Fibroblast of pulmonary artery (primary cell): ENCODE results near the gene SLC39A5.
"Not testable (repeated sequence)": the region's sequence is repeated elsewhere in the genome, so short reads cannot be mapped to it uniquely, and the experiment has no call there.

Source experiments
- DNase-seq: peaks from one replicate; pipeline ENCODE4 v3.0.0-alpha.2; 2010; ENCODE audit warnings: low read depth
- H3K4me3 ChIP-seq: replicated peaks from 2 replicates; pipeline ENCODE4 v1.5.1; 2011; ENCODE audit warnings: low read depth, mild to moderate bottlenecking, control low read depth, low read length, moderate library complexity
- CTCF ChIP-seq: IDR thresholded peaks from 2 replicates; pipeline ENCODE4 v1.5.1; 2011; ENCODE audit warnings: mild to moderate bottlenecking, control low read depth, low read length, inconsistent platforms; ENCODE audit errors: missing control alignments

The SLC39A5 gene

GRCh38 chr12:56190695-56191155 lies 39.1 kb upstream of the SLC39A5 start:
- no peak for DNase-seq
- no peak for TF ChIP-seq CTCF

GRCh38 chr12:56192582-56192981 lies 37.3 kb upstream of the SLC39A5 start:
- TF ChIP-seq CTCF, result no peak
- no peak for DNase-seq
- H3K4me3 ChIP-seq, result no peak overlapping the region

More at GRCh38 chr12:56190695-56191155, 39.1 kb upstream of the SLC39A5 start:
- peak overlapping the region; percentile 76 for H3K4me3 ChIP-seq

DNA sequence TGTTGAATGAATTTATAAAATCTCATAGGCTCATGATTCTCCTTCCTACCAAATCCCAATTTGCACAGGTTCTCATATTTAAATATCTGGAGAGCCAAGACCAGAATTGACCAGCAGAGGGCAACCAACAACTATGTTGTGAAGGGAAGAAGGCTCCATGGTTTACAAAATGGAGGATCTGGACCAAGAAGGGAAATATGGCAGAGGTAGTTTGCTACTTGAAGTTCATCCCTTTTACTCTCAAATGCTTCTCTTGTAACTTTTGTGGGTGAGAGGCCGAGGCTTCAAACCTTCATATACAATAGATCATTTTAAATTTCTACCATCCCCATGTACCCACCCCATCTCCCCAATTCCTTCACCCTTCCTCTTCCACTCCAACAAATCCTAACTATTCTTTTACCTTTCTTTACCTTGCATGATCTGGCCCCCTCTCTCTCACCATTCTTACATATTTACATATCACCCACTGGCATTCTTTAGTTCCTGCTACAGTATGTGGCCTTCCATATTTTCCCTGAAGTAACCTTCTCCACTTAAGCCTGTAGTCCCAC lies 36.7 kb upstream of the SLC39A5 start:
- peak; percentile 83 for TF ChIP-seq CTCF
- DNase-seq, result peak; percentile 93
- H3K4me3 ChIP-seq, result no peak overlapping the region

DNA sequence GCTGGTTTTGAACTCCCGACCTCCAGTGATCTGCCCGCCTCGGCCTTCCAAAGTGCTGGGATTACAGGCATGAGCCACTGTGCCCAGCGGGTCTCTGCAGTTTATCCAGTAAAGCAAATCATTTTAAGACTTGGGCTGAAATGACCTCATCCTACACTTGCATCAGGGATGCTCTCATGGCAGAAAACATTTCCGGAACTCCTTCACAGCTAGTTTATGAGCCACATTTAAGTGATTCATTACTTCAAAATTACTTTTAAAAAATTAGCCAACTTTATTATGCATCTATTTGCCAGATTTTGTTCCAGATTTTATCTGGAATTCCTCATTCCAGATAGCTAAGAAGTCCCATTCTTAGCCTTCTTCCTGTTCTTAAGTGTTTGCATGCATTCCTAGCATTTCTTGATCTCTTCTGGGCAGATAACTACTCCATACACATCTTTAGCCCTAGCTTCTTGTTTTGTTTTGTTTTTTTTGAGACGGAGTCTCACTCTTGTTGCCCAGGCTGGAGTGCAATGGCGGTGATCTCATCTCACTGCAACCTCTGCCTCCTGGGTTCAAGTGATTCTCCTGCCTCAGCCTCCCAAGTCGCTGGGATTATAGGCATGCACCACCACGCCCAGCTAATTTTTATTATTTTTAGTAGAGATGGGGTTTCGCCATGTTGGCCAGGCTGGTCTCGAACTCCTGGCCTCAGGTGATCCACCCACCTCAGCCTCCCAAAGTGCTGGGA lies 32.9 kb upstream of the SLC39A5 start:
- DNase-seq, result peak; percentile 96
- not testable (repeated sequence) for H3K4me3 ChIP-seq

DNA sequence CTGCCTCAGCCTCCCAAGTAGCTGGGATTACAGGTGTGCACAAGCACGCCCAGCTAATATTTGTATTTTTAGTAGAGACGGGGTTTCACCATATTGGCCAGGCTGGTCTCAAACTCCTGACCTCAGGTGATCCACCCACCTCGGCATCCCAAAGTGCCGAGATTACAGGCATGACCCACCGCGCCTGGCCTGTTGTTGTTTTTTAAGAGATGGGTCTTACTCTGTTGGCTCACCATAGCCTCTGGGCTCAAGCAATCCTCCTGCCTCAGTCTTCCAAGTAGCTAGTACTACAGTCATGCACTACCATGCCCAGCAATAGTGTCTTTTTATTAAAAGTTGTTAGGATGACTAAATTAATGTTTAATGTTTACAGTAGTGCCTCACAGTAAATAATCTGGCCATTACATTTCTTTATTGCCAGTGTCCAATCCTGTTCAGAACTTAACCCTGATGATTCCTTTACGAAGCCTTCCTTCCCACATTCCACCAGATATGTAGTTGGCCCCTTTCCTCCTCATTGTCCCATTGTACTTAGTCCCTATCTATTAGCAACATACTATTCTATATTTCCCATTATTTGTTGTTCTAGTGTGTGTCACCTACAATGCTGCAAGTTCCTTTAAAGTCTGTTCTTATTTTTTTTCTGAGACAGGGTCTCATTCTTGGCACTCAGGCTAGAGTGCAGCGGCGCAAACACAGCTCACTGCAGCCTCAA lies 31.8 kb upstream of the SLC39A5 start:
- H3K4me3 ChIP-seq, result no peak overlapping the region
- no peak for DNase-seq
- no peak for TF ChIP-seq CTCF

DNA sequence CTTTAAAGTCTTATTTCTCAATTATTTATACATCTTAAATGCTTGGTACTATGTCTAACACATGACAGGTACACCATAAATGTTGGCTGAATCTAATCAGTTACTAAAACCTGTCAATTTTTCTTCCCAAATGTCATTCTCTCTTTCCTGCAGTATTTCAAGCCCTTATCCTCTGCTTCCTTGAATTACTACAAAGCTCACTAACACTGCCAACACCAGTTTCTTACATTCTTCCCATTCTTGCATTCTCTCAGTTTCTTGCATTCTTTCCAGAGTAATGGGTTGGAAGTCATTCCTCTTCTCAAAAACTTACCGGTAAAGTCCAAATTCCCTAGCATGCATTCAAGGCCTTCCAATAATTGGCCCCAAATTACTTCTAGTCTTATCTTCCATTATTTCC lies 31.0 kb upstream of the SLC39A5 start:
- DNase-seq, result peak; percentile 52
- TF ChIP-seq CTCF, result no peak

GRCh38 chr12:56202366-56202765 lies 27.5 kb upstream of the SLC39A5 start:
- H3K4me3 ChIP-seq, result no peak overlapping the region
- DNase-seq, result no peak
- no peak for TF ChIP-seq CTCF

More for the DNA sequence above, 31.0 kb upstream of the SLC39A5 start:
- no peak overlapping the region for H3K4me3 ChIP-seq
